LNCAP (cell line): ENCODE data around the gene ATAD3A.

Source experiments
- CTCF ChIP-seq: fragments of 450-650 bp; IDR thresholded peaks from 2 replicates; pipeline ENCODE4 v1.5.1; 2017; ENCODE audit warnings: mild to moderate bottlenecking

The ATAD3A gene

GRCh38 chr1:1511533-1512285, at the start of gene ATAD3A:
ATAD3A (plus strand) TSS chr1:1512162; CDS start chr1:1512269, 107 bp downstream.
- no peak for TF ChIP-seq CTCF

- TF ChIP-seq CTCF, result no peak
Observed at GRCh38 chr1:1462318-1462966, 49.5 kb upstream of the ATAD3A start.

- no peak for TF ChIP-seq CTCF
Observed at GRCh38 chr1:1463312-1463711, 48.6 kb upstream of the ATAD3A start.

GRCh38 chr1:1470626-1471388, 41.2 kb upstream of the ATAD3A start:
- no peak for TF ChIP-seq CTCF

- TF ChIP-seq CTCF, result no peak
Observed at GRCh38 chr1:1471389-1472052, 40.4 kb upstream of the ATAD3A start, which contains the start of gene ATAD3B. ATAD3B (plus strand) TSS chr1:1471765; CDS start chr1:1471885, 120 bp downstream.

GRCh38 chr1:1477206-1477605, 34.8 kb upstream of the ATAD3A start:
- no peak for TF ChIP-seq CTCF
